Activated CD8-positive, alpha-beta memory T cell treated with anti-CD3 and anti-CD28 coated beads, Interleukin-2, amount 50 U/mL, for 48 hours (primary cell): ENCODE measurements around the gene MRPL20.
A peak's percentile ranks its signal among the peaks of the same experiment; 100 is the strongest.
"Not testable (repeated sequence)": the region's sequence is repeated elsewhere in the genome, so short reads cannot be mapped to it uniquely, and the experiment has no call there.

Experiments
- DNase-seq: peaks from one replicate; pipeline ENCODE4 v3.0.0-alpha.2; 2020

MRPL20 gene

GRCh38 chr1:1437033-1437903 lies 30.2 kb upstream of the MRPL20 start:
- DNase-seq: no peak

DNA sequence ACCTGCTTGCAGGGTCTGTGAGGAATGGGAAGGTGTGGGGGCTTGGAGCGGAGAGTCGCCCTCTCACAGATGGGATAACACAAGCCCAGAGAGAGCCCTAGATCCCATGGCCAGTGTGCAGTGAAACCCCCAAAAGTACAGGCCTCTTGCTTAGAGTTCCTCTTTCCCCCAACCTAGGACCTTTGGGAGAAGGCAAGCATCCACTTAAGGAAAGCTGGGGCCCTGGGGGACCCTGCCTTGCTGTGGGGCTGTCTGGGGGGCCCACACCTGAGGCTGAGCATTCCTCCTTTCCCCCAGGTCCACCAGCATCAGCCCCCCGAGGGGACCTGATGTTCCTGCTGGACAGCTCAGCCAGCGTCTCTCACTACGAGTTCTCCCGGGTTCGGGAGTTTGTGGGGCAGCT lies 29.5 kb upstream of the MRPL20 start:
- no peak for DNase-seq

DNA sequence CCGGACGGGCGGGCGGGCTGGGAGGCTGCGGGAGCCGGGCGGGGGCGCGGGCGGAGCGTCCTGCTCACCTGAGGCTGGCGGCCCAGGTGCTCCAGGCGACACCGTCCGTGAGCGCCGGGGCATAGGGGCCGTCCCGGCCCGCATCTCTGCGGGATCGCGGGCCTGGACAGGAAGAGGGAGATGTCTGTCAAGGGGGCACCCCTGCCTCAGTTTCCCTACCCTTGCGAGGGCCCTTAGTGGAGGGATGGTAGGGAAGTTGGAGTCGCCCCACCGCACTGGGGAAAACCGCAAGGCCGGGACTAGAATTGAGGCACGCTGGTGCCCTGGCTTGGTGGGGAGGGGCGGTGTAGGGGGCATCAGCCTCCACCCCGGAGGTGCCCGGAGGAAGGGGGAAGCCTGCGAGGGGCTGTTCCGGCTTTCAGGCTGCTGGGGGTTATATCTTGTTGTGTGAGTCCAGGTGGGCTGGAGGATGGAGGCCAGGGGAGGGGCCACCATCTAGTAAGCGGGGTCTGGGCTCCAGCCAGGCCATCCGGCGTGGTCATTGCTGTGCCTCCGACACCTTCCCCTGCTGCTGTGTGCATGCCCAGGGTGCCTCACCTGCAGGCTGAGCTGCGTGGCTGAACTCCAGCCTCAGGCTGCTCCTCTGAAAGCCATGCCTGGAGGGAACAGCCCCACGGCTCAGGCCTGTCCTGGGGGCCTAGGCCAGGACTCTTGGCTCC lies 29.0 kb upstream of the MRPL20 start:
- DNase-seq: no peak

GRCh38 chr1:1435106-1435903 lies 28.2 kb upstream of the MRPL20 start, which contains the start of gene VWA1:
VWA1 (plus strand) TSS chr1:1435690; CDS start chr1:1435749, 59 bp downstream.
- peak; percentile 91 for DNase-seq

DNA sequence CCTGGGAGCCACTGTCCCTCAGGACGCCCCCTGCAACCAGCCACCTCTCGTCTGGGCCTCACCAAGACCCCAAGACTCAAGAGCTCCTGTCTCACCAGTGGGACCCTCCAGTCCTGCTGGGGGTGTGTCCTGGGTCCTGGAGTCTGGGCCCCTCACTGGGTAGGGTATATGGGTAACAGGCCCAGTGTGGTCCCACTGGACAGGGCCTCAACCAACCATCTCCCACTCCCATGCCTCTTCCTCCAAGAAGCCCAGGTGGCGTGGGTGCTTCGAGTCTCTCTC lies 27.7 kb upstream of the MRPL20 start:
- DNase-seq: no peak

GRCh38 chr1:1434131-1434823 lies 27.2 kb upstream of the MRPL20 start:
- no peak for DNase-seq

DNA sequence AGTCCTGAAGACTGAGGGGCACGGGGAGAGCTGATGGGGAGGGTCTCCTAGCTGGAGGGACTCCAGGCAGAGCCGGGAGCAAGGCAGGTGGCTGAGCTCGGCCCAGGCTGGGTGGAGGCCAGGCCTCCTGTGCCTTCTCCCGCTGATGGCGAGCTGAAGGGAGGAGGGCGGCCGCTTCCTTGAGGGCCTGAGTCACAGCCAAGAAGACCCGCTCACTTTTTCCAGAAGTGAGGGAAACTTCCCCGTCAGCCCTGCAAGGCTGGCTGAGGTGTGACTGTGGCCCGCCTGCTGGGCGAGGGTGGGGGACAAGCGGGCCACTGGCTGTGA lies 26.7 kb upstream of the MRPL20 start:
- DNase-seq: peak; percentile 81

DNA sequence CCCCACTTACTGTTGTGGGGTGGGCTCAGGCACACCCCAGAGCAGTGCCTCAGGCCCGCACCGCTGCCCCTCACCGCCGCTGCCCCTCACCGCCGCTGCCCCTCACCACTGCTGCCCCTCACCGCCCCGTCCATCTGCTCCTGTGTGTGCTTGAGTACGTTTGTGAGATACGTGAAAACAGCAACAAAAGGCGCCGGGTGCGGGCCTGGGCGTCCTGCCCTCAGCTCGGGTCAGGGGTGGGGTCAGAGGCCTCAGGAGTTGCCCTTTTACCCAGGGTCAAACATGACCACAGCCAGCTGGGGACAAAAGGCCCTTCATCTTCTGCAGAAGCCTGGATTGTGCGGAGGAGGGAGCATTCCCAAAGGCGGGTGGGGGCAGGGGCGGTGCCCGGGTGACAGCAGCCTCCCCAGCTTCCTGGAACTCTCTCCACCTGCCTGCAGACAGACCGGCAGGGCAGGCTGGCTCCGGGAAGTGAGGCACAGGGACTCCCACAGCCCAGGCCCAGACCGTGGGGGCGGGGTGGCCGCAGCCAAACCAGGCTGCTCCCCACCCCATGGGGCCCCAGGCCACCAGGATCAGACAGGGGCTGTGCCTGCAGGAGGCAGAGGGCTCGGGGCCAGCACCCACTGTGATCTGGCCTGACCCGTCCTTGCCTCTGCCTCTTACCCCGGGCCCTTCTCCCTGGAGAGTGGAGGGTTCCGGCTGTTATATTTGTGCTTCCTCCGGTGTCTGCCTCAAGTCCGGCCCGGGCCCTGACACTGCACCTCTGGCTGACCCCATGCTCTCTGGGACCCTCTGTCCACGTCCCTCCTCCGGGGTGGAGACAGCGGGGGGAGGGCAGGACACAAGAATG lies 26.1 kb upstream of the MRPL20 start:
- DNase-seq: no peak

DNA sequence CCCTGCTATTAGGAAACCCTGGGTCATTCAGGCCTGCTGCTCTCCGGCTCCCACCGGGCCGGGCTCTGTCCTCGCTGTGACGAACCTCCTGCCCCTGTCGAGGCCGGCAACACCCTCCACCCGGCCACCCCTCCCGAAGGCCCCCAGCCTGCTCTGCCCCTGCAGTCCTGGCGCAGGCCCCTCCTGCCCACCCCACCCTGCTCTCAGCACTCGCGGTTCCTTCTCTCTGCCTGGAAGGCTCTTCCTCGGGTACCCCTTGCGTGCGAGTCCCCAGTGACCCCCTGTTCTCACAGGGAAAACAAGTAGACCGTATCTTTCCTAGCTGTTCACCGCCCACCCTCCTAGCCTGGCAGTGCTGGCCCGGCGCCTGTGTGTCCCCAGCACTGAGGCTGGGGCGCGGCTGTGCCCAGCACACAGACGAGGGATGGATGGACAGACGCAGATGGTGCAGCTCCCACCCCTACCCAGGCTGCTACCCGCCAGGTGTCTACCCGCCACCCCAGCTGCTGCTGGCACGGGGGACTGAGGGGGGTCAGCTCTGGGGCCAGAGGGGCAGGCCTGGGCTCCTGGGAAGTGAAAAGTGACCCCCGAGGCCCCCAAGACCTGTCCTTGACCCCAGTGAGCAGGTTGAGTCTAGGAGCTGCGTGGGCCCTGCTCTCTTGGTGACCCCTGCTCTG lies 25.3 kb upstream of the MRPL20 start:
- no peak for DNase-seq

- DNase-seq: no peak
These were observed 24.8 kb upstream of the MRPL20 start for GRCh38 chr1:1431845-1432273.

GRCh38 chr1:1430992-1431844 lies 24.1 kb upstream of the MRPL20 start:
- no peak for DNase-seq

DNA sequence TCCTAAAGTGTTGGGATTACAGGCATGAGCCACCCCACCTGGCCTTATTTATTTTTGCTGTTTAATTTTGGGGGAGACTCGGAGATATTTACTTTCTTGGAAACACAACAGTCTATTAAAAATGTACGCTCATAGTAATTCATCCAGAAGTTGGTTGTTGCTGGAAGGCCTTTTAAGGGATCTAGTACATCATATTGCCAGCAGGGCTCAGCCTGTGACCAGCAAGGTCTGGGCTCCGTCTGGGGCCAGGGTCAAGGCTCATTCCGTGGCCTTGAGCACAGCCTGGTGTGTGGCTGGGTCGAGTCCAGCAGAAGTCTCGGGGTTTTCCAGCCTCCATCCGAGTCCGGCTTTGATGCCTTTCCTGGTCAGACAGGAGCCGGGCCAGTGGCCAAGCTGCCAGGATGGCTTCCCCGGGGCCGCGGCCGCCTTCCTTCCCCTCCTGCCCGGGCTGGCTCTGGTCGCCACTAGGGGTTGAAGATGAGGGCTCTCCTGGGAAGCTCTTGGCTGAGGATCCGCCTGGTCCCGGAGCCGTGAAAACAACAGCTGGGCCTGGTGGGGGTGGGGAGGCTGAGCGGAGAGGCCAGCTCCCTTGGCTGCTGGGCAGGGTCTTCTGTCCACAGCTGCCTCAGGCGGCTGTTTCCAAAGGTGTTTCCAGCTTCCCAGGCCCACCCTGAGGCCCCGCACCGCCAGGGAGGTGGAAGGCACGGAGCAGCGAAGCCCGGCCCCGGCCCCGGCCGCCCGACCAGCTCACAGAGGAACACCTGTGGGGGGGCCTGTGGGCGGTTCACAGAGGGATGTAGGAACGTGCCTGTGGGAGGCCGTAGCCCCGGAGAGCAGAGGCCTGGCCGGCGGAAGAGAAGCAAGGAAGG lies 23.3 kb upstream of the MRPL20 start:
- DNase-seq: no peak

- DNase-seq: no peak
These were observed 22.6 kb upstream of the MRPL20 start for GRCh38 chr1:1429671-1430073.

DNA sequence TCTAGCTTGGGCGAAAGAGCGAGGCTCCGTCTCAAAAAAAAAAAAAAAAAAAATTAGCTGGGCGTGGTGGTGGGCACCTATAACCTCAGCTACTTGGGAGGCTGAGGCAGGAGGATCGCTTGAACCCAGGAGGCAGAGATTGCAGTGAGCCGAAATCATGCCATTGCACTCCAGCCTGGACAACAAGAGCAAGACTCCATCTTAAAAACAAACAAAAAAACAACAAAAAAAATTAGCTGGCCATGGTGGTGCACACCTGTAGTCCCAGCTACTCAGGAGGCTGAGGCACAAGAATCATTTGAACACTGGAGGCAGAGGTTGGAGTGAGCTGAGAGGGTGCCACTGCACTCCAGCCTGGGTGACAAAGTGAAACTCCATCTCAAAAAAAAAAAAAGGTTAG lies 21.9 kb upstream of the MRPL20 start:
- not testable (repeated sequence) for DNase-seq

DNA sequence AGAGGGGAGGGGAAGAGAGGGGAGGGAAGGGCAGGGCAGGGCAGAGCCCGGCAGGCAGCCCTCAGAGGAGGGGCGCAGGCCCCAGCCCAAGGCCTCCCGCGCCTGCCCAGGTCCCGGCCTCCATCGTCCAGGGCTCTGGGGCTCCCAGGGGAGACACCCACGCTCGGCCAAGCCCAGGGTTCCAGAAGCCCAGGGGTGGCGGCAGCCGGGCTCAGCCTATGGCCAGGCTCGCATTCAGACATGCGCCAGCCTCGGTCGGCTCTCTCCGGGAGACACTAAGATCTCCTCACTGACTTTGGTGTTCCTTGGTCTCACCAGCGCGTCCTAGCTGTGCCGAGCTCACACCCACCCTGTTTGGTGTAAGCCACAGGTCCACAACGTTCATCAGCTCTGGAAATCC lies 21.1 kb upstream of the MRPL20 start:
- DNase-seq: no peak

DNA sequence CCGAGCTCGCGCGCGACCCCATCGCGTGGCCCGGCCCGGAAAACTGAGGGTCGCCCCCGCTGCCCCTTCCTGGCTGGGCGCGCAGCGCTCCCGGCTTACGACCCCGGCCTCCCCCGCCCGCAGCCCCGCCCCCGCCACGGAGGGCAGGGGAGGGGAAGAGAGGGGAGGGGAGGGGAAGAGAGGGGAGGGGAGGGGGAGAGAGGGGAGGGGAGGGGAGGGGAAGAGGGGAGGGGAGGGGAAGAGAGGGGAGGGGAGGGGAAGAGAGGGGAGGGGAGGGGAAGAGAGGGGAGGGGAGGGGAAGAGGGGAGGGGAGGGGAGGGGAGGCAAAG lies 20.7 kb upstream of the MRPL20 start:
- DNase-seq: no peak

GRCh38 chr1:1427106-1427819 lies 20.2 kb upstream of the MRPL20 start:
- peak; percentile 52 for DNase-seq

DNA sequence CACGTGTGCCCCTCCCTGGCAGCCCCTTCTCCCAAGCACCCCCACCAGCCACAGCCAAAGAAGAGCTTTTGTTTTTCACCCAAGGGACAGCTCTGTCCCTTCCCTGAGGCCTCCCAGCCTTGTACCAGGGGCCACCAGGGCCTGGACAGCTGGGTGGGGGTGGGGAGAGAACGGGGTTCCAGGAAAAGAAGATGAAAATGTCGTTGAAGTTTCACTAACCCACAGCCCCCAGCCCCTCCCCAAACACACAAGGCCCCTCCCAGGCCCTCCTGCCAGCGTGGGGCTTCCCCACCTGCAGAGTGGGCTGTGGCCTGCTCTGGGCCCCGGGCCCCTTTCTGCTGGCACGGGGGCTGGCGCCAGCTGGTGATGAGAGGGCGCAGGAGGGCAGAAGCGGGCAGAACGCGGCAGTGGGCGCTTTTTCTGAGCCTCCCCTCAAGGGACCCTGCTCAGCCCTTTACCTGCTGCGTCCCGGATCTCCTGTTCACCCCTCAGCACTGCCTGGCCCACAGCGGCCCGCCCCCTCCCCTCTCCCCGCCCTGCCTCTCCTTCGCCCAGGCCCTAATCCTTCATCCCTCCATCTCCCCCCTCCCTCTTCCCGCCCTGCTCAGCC lies 19.5 kb upstream of the MRPL20 start:
- peak; percentile 55 for DNase-seq
